GM12874 (cell line): ENCODE data around the gene SLC12A5.

Experiments used
- TF ChIP-seq, protein P1 (sequence below): IDR thresholded peaks from 2 replicates; pipeline ENCODE4 v1.5.1; 2011; ENCODE audit warnings: low read depth, mild to moderate bottlenecking, control low read depth, low read length, moderate library complexity; ENCODE audit not compliant: insufficient read depth

The SLC12A5 gene

DNA sequence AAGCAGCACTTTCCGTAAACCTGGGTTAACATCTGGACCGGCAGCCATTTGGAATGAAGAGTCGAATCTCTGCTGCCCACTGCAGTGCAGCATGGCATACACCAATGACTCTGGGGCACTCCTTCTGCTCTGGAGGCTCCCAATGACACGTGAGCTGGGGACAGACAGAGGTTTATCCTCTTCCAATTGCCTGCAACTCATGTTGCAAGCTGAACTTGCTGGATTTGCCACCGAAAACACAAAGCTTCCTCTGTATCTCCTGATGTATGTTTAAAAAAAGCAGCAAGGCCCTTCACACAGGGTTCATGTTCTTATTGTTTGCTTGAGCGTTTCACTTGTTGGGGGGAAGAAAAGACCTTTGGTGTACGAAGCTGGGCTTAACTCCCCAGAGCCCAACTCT lies 49.9 kb downstream of the SLC12A5 start:
- TF ChIP-seq, protein P1, sequence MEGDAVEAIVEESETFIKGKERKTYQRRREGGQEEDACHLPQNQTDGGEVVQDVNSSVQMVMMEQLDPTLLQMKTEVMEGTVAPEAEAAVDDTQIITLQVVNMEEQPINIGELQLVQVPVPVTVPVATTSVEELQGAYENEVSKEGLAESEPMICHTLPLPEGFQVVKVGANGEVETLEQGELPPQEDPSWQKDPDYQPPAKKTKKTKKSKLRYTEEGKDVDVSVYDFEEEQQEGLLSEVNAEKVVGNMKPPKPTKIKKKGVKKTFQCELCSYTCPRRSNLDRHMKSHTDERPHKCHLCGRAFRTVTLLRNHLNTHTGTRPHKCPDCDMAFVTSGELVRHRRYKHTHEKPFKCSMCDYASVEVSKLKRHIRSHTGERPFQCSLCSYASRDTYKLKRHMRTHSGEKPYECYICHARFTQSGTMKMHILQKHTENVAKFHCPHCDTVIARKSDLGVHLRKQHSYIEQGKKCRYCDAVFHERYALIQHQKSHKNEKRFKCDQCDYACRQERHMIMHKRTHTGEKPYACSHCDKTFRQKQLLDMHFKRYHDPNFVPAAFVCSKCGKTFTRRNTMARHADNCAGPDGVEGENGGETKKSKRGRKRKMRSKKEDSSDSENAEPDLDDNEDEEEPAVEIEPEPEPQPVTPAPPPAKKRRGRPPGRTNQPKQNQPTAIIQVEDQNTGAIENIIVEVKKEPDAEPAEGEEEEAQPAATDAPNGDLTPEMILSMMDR, result no peak

DNA sequence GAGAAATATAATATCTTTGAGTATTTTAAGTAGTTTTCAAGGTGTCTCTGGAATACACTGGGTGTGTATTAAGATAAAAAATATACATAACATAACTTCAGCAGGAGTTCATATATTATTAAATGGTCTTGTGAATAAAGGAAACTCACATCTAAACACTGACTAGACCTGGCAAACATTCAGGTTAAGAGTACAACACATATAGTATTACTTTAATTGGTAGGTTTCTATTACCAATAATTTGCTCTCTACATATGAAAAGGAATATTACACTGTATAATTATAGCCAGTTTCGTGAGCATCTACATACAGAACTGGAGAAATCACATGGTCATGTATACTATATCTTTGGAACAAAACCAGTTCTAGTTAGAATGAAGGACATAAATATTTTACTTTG lies 52.1 kb downstream of the SLC12A5 start:
- TF ChIP-seq, protein P1, result no peak

DNA sequence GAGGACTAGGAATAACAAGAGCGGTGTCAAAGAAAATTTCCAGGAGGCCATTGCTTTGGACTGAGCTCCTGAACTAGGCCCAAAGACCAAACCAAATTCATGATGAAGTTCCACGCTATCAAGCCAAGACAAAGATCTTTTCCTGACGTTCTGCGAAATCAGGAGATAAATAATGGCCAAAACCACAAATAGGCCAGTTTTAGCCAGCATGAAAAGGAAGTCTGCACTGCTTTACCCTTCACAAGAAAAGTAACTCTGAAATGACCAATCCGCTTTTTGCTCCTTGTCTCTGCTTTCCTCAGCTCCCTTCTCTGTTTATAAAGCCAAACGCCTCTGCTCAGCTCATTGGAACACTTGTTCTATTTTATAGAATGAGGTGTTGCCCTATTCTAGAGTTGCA lies 54.1 kb downstream of the SLC12A5 start:
- TF ChIP-seq, protein P1, result no peak

DNA sequence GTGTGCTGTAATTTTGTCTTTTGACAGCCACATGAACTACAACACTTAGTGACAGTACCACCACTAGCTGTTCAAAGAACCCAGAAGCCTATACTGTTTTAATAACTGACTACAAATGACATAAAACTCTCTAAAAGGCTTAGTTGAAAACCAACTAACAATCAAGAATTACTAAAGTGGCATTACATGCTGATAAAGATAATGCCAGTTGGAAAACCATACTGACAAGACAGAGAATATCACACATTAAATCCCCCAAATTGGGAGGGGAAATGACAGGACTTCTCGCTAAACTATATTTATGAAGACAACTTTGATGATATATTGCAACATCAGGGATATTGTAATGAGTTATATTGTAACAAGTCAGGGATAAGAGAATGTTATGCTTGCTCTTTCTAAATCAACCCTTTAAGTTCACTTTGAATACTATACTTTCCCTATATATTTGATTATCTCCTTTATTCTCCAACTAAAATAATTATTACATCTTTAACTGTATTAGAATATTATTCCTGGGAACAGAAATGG lies 54.6 kb downstream of the SLC12A5 start:
- TF ChIP-seq, protein P1, result no peak

DNA sequence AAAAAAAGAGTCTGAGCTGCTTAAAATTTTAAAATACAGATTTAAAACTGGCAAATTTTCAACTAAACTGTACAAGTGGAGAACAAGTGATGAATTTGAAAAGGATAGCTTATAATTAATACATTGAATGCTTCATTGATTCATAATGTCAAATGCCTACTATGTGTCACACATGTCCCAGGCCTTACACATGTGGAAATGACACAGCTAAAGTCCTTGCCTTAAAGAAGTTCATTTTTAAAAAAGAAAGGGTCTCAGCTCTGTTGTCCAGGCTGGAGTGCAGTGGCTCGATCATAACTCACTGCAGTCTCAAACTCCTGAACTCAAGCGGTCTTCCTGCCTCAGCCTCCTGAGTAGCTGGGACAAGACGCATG lies 55.8 kb downstream of the SLC12A5 start:
- TF ChIP-seq, protein P1, result no peak

DNA sequence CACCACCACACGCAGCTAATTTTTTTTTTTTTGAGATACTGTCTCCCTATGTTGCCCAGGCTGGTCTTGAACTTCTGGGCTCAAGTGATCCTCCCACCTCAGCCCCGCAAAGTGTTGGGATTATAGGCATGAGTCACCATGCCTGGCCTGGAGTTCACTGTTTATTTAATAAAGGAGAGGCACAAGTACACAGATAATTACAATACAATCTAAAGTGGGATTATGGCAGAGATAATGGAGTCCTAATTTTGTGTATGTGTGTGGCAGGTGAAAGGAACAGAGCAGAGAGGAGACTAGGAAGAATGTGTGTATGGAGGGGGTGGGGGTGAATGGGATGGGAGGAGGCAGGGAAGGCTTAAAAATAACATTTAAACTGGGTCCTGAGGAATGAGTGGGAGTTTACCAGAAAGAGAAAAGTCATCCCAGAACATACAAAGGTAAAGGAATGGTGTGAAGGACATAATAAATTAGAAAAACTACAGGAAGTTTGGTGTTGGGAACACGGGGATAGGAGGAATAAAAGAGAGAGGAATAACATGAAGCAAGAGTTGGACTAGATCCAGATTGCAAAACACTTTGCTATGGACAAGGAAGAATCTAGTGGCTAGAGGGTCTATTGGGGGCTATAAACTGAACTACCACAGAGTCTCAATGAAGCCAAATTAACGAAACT lies 56.3 kb downstream of the SLC12A5 start:
- TF ChIP-seq, protein P1, result no peak

DNA sequence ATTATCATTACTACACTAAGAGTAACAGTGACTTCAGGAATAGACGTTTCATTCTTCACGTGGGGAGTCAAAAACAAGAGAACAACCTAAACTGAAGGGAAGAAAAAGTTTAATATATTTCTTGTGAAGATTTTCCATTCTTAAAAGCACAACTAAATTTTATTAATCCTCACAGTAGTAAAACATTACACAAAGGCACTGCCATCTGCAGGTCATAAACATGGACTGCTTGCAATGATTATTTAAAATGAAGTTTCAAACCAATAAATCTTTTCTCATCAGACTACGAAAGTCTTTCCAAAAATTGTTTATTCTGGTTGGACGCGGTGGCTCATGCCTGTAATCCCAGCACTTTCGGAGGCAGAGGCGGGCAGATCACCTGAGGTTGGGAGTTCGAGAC lies 58.1 kb downstream of the SLC12A5 start:
- TF ChIP-seq, protein P1, result no peak; the same call in 1 of the 2 replicates
